ENCODE results near the gene OSBP2.

OSBP2 gene

DNA sequence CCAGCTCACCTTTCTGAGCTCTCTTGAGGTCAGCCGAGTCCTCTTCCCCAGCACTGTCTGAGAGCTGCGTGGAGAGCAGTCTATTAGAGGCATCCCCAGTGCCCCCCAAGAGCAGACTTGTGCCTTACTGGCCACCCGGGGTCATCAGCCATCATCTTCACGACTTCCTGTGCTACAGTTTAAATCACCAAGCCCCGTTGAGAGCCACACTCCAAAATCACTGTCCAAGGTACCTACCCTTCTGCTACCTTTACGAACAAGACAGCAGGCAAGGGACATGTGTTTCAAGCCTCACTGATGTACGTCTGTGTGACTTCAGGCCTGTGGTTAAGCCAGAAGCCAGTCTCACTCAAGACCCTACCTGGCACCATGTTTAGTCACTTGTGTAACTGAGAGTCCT lies 238.8 kb downstream of the OSBP2 start:
- DNase-seq (ENCODE audit: low read depth, low spot score): no peak

DNA sequence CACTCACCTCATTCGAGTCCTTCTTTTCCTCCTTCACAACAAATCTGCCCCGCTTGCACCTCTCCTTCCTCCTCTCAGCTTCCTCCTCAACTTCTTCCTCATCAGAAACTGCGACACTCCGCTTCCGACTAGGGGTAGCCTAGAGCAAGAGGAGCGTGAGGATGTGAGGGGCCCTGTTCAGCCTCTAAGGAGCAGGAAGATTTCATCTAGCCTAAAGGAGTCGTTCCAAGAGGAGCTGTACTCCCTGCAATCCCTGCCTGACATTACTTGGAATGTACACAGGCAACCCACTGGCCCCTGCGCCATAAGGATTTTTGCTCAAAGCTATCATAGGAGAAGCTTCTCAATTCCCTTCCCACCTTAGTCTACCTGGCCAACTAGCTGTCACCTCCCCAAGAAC lies 239.4 kb downstream of the OSBP2 start:
- DNase-seq (ENCODE audit: low read depth, low spot score): no peak

DNA sequence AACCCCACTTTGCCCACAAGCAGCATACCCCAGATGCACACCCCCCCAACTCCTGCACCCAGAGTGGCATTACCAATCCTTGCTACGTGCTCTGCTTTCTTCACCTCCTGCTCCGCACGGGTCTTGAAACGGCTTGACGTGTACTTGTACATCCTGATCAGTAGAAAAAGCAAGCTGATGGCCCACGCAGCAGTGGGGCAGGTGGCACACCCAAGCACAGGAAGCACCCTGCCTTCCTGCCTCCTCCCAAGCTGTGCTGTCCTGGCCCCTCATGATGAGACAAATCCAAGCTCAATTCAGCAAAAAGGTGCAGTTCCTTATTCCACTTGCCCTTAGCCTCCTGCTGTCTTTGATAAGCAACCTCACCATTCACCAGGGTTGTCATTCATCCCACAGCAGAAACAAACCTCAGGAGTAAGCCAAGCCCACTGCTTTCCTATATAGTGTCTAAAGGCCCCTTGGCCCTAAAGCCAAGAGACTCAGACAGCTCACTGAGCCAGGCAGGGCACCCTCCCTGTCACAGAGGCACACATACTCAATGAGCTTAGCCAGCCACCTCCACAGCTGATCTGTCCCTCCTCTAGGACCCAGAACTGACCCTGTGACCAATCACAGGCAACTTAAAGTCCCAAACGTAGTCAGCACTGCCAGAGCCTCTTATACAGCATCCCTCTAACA lies 246.2 kb downstream of the OSBP2 start:
- no peak for DNase-seq (ENCODE audit: low read depth, low spot score)

DNA sequence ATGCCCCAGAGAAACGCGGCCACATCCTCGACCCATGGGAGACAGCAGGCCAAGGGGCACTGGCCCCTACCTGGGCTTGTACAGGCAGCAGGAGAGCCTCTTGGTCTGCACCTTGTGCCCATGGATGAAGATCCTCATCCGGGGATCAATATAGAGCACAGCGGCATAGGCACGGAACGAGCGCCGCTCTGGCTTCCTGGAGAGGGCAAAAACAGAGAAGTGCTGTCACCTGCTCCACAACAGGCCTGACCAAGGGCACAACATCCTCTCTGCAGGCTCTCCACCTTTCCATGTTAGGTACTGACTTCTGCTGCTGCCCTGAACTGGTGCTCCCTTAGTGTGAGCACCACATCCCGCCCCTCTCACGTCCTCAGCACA lies 246.7 kb downstream of the OSBP2 start:
- no peak for DNase-seq (ENCODE audit: low read depth, low spot score)

DNA sequence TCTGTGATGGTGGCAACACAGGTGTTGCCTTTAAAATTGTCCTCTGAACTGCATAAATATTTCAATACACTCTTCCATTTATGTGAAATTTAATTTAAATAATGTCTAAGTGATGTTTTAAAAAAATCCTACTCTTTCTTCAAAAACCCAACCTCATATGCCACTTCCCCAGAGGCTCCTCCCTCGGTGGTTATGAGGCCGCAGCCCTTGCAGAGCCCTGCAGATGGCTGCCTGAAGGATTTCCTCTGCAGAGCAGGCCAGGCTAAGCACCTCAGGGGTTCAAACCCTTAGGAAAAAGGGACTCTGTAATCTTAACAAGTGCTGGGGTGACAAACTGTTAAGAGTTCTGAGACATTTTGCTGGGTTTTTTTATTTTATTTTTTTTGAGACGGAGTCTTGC lies 248.7 kb downstream of the OSBP2 start:
- DNase-seq (ENCODE audit: low read depth, low spot score): no peak

DNA sequence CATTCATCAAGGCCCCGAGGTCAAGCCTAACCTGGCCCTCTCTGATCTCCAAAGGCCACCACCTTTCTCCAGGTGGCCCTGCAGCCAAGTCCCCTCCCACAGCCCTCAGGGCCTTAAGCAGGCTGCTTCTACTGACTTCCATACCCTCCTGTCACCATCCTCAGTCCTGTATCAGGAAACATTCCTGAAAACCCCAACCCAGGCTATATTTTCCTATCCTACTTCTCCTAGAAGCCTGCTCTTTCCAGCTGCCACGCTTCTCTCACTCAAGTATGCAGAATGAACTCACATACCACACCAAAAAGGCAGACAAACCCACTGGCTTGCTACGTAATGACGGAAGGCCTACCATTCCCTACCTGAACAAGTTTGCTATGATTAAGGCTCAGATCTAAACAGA lies 250.3 kb downstream of the OSBP2 start:
- no peak for DNase-seq (ENCODE audit: low read depth, low spot score)

DNA sequence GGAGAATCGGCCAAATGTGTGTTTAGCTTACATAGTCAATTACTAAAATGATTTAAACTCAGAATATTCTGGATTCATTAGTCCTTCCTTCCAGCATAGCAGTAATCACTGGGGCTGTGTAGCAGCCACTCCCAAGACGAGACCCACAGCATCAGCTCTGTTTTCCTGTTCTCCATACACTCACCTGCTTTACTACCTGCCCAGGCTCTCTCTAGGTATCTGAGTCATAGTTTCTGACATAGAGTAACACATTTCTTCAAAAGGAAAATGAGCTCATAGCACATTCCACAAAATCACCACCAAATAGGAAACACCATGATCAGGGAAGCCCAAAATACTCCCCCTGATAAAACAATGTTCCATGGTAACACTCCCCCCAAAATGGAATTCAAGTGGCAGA lies 251.0 kb downstream of the OSBP2 start:
- DNase-seq (ENCODE audit: low read depth, low spot score): no peak

DNA sequence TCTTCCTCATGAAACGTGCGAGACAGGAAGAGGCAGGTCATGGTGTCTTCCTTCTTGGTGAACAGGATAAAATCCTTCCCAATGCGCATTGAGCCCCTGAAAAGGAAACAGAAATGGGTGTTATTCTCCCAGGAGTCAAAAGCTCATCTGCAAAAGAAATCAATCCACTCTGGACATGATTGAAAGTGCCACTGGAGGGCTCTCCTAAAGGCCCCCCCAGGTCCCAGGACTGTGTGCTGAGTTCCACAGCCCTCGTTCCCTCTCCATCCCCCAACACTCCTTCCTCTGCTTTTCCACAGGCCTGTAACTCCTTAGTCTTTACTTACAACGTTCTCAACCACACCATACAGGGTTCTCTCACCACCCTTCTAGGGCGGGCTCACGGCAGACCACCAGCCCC lies 251.7 kb downstream of the OSBP2 start:
- no peak for DNase-seq (ENCODE audit: low read depth, low spot score)

DNA sequence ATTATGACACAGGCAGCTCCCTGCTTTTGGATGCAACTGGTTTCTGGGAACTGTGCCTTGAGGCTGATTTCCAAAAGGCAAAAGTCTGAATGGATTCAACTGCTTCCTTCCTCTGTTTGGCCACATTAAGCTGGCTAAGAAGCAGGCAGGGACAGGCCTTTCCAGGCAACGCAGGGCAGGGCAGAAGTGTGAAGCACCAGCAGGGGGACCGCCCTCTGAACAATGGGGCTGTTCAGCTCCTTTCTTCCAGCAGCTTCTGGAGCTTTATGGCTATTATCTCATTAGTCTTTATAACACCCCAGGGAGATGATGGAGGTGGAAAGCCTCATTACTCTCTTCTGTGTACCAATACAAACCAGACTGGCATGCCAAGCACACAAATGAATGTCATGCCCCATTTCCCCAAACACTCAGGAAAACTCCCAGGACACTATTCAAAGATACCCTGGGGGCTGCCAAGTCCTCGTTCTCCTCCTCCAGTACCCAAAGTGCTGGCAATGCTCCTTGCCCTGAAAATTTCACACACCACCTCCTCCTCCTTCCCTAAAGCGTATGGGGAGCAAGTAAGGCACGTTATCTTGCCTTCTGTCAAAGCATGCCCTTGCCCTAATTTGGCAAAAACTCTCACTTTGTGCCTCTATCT lies 252.6 kb downstream of the OSBP2 start:
- no peak for DNase-seq (ENCODE audit: low read depth, low spot score)

DNA sequence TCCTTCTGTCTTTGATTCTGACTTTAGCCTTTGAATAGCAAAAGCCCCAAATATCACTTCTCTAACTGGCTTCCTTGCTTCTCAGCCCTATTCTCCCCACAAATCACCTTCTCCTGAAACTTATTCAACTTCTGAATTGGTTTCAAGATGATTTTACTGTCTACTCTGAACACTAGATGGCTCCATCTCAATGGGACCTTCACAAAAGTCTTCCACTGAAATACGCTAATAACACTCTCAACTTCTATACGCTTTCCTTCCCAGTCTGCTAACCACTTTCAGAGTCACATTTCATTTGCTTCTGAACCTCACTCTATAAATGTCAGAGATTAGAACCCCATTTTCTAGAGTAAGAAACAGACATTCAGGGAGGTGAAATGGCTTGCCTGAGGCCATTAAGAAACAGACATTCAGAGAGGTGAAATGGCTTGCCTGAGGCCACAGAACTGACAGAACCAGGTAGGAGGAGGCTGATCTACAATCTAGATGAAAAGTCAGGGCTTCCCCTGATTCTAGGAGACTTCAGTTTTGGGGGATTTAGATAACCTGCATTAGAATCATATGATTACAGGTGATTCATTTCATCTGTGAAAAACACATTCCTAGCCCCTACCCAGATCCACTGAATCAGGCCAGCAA lies 253.3 kb downstream of the OSBP2 start:
- no peak for DNase-seq (ENCODE audit: low read depth, low spot score)

DNA sequence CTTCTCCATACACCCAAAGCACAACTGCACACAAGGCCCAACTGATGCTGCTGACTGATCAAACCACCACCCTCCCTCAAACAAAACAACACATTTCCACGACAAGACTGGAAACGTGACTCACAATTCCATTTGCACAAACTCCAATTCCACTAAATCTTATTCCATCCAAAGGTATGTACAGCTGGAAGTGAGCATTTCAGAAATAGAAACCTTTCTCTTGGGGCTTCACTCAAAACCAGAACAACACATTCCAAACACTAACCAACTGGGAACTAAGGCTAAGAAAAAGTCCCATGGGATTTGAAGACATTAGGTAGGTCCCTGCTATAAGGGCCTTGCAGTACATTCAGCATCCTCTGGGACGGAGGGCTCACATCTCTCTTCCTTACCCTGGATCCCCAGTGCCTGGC lies 254.3 kb downstream of the OSBP2 start:
- no peak for DNase-seq (ENCODE audit: low read depth, low spot score)

DNA sequence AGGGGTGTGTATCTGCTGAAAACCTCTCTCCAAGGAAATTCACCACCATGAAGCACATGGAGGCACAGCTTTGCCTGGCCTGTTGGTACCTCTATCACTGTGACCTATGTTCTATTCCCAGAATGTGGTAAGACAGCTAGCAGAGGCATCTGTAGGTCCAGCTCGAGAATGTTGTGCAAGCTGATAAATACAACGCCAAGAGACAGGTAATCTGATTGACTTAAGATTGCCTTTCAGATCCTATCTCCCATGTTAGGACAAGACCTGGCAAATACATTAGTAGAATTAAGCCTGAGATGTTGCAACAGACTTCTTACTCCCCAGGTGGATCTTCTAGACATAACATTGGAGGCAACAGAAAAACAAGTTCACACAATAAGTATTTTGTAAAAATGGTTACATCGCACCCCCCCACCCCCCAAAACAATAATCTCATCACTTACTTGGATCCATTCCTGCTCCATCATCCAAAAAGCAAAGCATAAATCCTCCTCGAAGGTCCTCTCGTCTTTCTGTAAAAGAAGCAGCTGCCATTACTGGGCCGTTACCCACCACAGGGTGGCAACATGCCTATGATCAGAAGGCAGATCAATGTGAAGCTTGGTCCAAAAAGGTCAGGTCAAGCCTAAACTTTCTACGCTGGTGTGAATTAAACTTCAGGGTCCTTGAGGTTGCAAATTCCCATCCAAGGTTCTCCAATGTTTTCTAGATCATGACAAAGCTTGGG lies 255.4 kb downstream of the OSBP2 start:
- DNase-seq (ENCODE audit: low read depth, low spot score): no peak

DNA sequence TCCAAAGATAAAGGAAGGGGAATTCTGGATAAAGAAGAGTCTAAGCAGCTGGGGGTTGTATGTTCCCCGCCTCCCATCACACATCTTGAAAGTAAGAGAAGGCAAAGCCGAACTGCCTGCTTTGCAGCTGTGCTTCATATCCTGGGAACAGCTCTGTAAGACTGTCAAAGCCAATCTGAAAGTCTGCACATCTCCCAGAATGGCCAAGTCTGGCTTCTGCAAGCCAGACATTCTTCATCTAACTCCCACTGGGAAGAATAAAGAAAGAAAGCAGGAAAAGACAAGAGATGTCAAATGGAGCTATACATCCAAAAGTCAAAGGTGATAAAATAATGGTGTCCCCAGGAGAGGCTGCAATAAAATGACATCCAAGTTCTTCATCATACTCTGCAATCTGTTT lies 258.5 kb downstream of the OSBP2 start:
- DNase-seq (ENCODE audit: low read depth, low spot score): no peak

DNA sequence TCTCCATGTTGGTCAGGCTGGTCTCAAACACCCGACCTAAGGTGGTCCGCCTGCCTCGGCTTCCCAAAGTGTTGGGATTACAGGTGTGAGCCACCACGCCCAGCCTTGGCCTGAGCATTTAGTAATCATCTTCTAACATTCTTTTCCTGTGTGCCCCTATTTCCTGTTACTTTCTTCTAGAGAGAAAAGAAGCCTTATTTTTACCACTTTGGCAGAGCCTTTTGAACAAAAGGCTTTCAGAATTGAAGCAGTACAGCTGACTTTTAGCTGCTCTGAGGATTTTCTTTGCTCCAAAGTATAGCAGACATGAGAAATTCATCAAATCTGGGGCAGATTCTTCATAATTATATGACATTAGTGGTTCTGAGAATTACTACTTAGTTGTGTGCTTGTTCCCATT lies 260.5 kb downstream of the OSBP2 start:
- no peak for DNase-seq (ENCODE audit: low read depth, low spot score)

All from iPS DF 19.7 (cell line).